OCI-LY1 (cell line): ENCODE data around the gene FMR1NB.

Experiments
- H2AFZ ChIP-seq: fragments of 200-600 bp; sonication (generic), shearing (Covaris generic); 2 replicates; pipeline ENCODE4 v1.6.0; 2014; ENCODE audit warnings: antibody characterized with exemption, mild to moderate bottlenecking, low read length
- H3F3A ChIP-seq: fragments of 200-600 bp; sonication (generic), shearing (Covaris generic); 2 replicates; pipeline ENCODE4 v1.6.0; 2014; ENCODE audit warnings: mild to moderate bottlenecking, antibody characterized with exemption, low read length, moderate library complexity; ENCODE audit not compliant: insufficient read depth
- H3K27ac ChIP-seq: fragments of 200-600 bp; sonication (generic); 2 replicates; pipeline ENCODE4 v1.5.1; 2014; ENCODE audit warnings: low read length, mixed run types, mild to moderate bottlenecking, low read depth; ENCODE audit not compliant: poor library complexity, severe bottlenecking
- H3K27me3 ChIP-seq: fragments of 200-600 bp; sonication (generic); 2 replicates; pipeline ENCODE4 v1.6.0; 2014; ENCODE audit warnings: antibody characterized with exemption, mild to moderate bottlenecking, low read length, moderate library complexity; ENCODE audit not compliant: insufficient read depth
- H3K36me3 ChIP-seq: fragments of 200-600 bp; sonication (generic); 2 replicates; pipeline ENCODE4 v1.6.1; 2014; ENCODE audit warnings: mild to moderate bottlenecking, antibody characterized with exemption, low read length, moderate library complexity, mixed read lengths; ENCODE audit not compliant: insufficient read depth
- H3K4me1 ChIP-seq: fragments of 200-600 bp; sonication (generic); 2 replicates; pipeline ENCODE4 v1.5.1; 2014; ENCODE audit warnings: mild to moderate bottlenecking, low read length, moderate library complexity; ENCODE audit not compliant: insufficient read depth, severe bottlenecking
- H3K4me2 ChIP-seq: fragments of 200-600 bp; sonication (generic), shearing (Covaris generic); 2 replicates; pipeline ENCODE4 v1.6.1; 2014; ENCODE audit warnings: low read length
- H3K4me3 ChIP-seq: fragments of 200-600 bp; sonication (generic); 2 replicates; pipeline ENCODE4 v1.5.1; 2014; ENCODE audit warnings: low read length, low read depth, mild to moderate bottlenecking, mixed read lengths; ENCODE audit not compliant: poor library complexity, severe bottlenecking
- H3K79me2 ChIP-seq: fragments of 200-600 bp; shearing (Covaris generic); 2 replicates; pipeline ENCODE4 v1.6.1; 2016; ENCODE audit warnings: mixed run types, low read length, mixed read lengths; ENCODE audit not compliant: insufficient read depth
- H3K9ac ChIP-seq: fragments of 200-600 bp; sonication (generic), shearing (Covaris generic); 2 replicates; pipeline ENCODE4 v1.6.1; 2014; ENCODE audit warnings: mild to moderate bottlenecking, low read length, mixed read lengths
- H3K9me2 ChIP-seq: fragments of 200-600 bp; sonication (generic), shearing (Covaris generic); 2 replicates; pipeline ENCODE4 v1.6.1; 2014; ENCODE audit warnings: low read depth, mild to moderate bottlenecking, low read length, mixed read lengths
- H3K9me3 ChIP-seq: fragments of 200-600 bp; shearing (Covaris generic); 2 replicates; pipeline ENCODE4 v1.6.1; 2014; ENCODE audit warnings: low read length, mixed read lengths
- H4K20me1 ChIP-seq: fragments of 200-600 bp; sonication (generic), shearing (Covaris generic); 2 replicates; pipeline ENCODE4 v1.6.0; 2016; ENCODE audit warnings: mild to moderate bottlenecking, low read length; ENCODE audit not compliant: insufficient read depth
- EZH2 ChIP-seq: fragments of 200-600 bp; sonication (generic), shearing (Covaris generic); IDR thresholded peaks from 2 replicates; pipeline ENCODE4 v1.8.0; 2017; ENCODE audit warnings: borderline replicate concordance, mixed run types, mild to moderate bottlenecking, antibody characterized with exemption, low read length, moderate library complexity, mixed read lengths
- TF ChIP-seq, protein P1 (sequence below): fragments of 200-600 bp; sonication (generic), shearing (Covaris generic); IDR thresholded peaks from 2 replicates; pipeline ENCODE4 v1.5.1; 2017; ENCODE audit warnings: mild to moderate bottlenecking, antibody characterized with exemption, low read length, moderate library complexity, mixed read lengths

The FMR1NB gene

GRCh38 chrX:148069759-148070503, 88.8 kb downstream of the FMR1NB start:
- no peaks in the 10 kb centered on the region for H3K27me3 ChIP-seq
- H3K9me3 ChIP-seq, result no peaks in the 10 kb centered on the region
- H4K20me1 ChIP-seq, result no peaks in the 10 kb centered on the region
- no peaks in the 10 kb centered on the region for H3K9me2 ChIP-seq
- H3F3A ChIP-seq, result no peaks in the 10 kb centered on the region
- no peaks in the 10 kb centered on the region for H3K79me2 ChIP-seq
- no peaks in the 10 kb centered on the region for H3K36me3 ChIP-seq
- H3K4me3 ChIP-seq, result no peak overlapping the region
- TF ChIP-seq, protein P1, sequence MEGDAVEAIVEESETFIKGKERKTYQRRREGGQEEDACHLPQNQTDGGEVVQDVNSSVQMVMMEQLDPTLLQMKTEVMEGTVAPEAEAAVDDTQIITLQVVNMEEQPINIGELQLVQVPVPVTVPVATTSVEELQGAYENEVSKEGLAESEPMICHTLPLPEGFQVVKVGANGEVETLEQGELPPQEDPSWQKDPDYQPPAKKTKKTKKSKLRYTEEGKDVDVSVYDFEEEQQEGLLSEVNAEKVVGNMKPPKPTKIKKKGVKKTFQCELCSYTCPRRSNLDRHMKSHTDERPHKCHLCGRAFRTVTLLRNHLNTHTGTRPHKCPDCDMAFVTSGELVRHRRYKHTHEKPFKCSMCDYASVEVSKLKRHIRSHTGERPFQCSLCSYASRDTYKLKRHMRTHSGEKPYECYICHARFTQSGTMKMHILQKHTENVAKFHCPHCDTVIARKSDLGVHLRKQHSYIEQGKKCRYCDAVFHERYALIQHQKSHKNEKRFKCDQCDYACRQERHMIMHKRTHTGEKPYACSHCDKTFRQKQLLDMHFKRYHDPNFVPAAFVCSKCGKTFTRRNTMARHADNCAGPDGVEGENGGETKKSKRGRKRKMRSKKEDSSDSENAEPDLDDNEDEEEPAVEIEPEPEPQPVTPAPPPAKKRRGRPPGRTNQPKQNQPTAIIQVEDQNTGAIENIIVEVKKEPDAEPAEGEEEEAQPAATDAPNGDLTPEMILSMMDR, result no peak
- no peak for TF ChIP-seq EZH2
- H3K4me2 ChIP-seq, result no peak overlapping the region
- H3K27ac ChIP-seq, result no peak overlapping the region
- H3K9ac ChIP-seq, result no peak overlapping the region
- no peak overlapping the region for H2AFZ ChIP-seq
- no peaks in the 10 kb centered on the region for H3K4me1 ChIP-seq

GRCh38 chrX:148070504-148070877, 89.4 kb downstream of the FMR1NB start:
- Histone ChIP-seq H2AFZ (no peak overlapping the region), H3K4me2 (no peak overlapping the region), H3K27me3 (no peaks in the 10 kb centered on the region), H3K4me3 (no peak overlapping the region), H4K20me1 (no peaks in the 10 kb centered on the region), H3K9ac (no peak overlapping the region), H3K27ac (no peak overlapping the region), H3K9me3 (no peaks in the 10 kb centered on the region), H3F3A (no peaks in the 10 kb centered on the region), H3K36me3 (no peaks in the 10 kb centered on the region), H3K79me2 (no peaks in the 10 kb centered on the region), H3K9me2 (no peaks in the 10 kb centered on the region), H3K4me1 (no peaks in the 10 kb centered on the region)
- TF ChIP-seq, protein P1, result no peak
- no peak for TF ChIP-seq EZH2
